CD4-positive, alpha-beta T cell treated with Interleukin-2 at 100 ng/mL for 4 hours (primary cell): Measurements from ENCODE around the gene PCP2.

Source experiments
- DNase-seq: peaks from one replicate; pipeline ENCODE4 v3.0.0-alpha.2; 2020; ENCODE audit warnings: low spot score

Gene PCP2

GRCh38 chr19:7596211-7596937 is 37.1 kb downstream of the PCP2 start:
- DNase-seq = no peak

- peak; percentile 21 for DNase-seq
These were observed 37.9 kb downstream of the PCP2 start, which contains the start of gene CAMSAP3 for GRCh38 chr19:7595466-7596133. Gene CAMSAP3 (plus strand): TSS chr19:7595863. CDS start chr19:7596003, 140 bp downstream.

- DNase-seq = no peak
These were observed 43.3 kb downstream of the PCP2 start for GRCh38 chr19:7590256-7590655.

GRCh38 chr19:7589822-7590221 is 43.7 kb downstream of the PCP2 start:
- no peak for DNase-seq

GRCh38 chr19:7582446-7582845 is 51.1 kb downstream of the PCP2 start:
- DNase-seq = no peak
